GM19043 (cell line): Measurements from ENCODE around the gene SLC6A1.

Source experiments
- ATAC-seq: cut with Tn5 transposase; IDR thresholded peaks from one replicate; pipeline ENCODE4 v1.9.1; 2021; ENCODE audit warnings: low read depth; ENCODE audit not compliant: unreplicated experiment

The SLC6A1 gene

GRCh38 chr3:10968401-10968800 is 24.1 kb upstream of the SLC6A1 start:
- ATAC-seq = no peak

DNA sequence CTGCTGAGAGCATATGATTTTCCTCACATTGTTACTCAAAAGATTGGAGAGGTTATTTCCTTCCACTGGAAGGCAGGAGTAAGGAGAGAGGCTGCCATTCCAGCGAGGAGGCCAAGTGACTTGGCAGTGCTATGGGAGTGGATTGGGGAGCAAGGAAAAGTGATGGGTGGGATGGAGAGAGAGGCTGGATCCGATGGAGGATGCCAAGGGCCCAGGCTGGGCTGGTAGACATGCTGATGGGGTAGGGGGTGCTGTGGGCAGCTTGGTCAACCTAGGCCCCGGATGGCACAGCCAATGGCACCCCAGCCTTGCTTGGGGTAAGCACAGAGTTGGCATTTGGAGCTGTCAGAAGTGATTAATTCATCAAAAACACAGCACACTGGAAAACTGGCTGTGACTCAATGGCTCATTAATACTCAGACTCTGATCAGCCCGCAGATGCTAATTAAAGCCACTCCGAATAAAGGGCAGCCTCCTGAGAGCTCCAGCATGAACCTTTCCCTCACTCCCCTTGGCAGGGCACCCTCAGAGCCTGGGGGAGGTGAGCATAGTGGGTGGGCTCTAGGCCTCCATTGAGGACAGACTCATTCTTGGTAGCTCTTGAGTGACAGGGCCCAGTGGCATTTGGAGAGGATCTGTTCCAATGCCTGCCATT is 22.1 kb upstream of the SLC6A1 start:
- no peak for ATAC-seq

- no peak for ATAC-seq
These were observed 20.3 kb upstream of the SLC6A1 start for GRCh38 chr3:10972072-10972782.

- ATAC-seq = no peak
These were observed 19.4 kb upstream of the SLC6A1 start for GRCh38 chr3:10973046-10973595.

DNA sequence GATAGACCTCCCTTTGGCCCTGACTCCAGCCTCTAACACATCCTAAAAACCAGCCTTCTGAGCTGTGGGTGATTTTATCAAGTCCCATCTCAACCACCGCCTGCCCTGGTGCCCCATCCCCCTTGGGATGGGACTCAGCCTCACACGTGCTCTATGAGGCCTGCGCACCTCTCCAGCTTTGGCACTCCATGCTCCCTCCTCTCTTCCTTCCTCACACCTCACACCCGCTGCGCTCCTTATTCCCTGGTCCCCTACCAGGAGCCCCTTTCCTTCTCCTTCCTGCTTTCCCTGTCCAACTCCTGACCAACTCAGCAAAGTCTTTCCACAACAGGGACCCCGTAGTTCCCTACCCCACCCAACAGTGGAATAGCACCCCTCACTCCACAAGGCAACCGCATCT is 18.4 kb upstream of the SLC6A1 start:
- ATAC-seq = no peak

DNA sequence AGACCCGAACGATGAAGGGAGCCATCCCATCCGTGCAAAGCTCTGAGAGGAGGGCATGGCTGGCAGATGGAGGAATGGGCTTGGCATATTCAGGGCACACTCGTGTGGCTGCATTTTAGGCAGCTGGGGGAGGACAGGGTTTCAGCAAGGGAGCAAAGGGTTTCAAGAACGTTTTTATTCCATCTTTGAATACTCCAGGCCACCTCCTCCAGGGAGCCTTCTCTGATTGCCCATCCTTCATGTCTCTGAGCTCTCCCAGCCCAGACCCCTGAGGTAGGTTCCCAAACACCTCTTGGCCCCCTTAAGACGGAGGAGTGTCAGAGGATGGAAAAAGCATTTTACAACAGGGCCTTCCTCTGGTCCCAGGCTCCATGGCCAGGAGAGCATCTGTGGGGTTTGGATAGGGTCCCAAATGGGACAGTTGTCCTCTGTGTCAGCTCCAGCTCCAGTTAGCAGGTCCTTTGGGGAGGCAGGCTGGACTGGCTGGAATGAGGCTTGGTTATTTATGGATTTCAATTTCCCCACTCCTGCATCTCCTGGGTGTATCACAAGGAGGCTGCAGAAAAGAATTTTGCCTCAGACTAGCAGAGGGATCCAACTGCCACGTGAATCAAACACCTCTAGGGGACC is 17.7 kb upstream of the SLC6A1 start:
- ATAC-seq = no peak

GRCh38 chr3:10975695-10976234 is 16.8 kb upstream of the SLC6A1 start:
- ATAC-seq = no peak

- no peak for ATAC-seq
These were observed 15.8 kb upstream of the SLC6A1 start for GRCh38 chr3:10976770-10977169.

GRCh38 chr3:10977892-10978510 is 14.5 kb upstream of the SLC6A1 start:
- ATAC-seq = no peak

DNA sequence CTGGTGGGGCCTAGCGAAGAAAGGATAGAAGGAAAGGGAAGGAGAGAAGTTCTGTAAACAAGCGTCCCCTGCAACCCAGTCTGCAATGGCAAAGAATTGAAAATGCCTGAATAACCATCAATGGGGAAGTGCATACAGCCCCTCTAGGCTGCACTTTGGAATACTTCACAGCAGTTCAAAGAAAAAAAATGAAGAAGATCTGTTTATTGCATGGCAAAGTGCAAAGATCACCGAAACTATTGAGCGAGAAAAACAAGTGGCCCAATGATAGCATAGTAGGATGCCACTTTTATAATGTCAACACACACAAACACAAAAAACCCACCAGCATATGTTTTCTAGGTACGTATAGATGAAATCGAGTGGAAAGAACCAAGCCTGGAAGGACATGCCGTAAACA is 13.6 kb upstream of the SLC6A1 start:
- no peak for ATAC-seq

GRCh38 chr3:10980312-10980711 is 12.2 kb upstream of the SLC6A1 start:
- ATAC-seq = no peak

GRCh38 chr3:10981031-10981430 is 11.5 kb upstream of the SLC6A1 start:
- no peak for ATAC-seq

DNA sequence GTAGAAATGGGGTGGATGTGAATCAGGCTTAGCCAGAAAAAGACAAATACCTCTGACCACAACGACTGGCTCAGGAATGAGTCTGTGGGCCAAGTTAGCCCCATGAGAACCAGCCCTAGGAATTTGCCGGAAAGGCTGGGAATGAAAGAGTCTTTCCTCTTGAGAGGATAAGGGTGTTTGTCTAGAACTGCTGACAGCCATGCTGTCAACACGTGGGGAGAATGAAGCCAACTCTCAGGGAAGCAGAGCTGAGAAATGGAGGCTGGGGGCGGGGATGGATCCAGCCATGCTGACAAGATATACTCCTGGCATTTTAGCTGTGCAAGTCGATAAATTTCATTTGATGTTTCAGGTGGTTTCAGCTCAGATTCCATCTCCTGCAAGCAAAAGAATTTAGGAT is 10.6 kb upstream of the SLC6A1 start:
- ATAC-seq = no peak

GRCh38 chr3:10982782-10983181 is 9.8 kb upstream of the SLC6A1 start:
- no peak for ATAC-seq

- ATAC-seq = no peak
These were observed 9.2 kb upstream of the SLC6A1 start for GRCh38 chr3:10983219-10983916.

- no peak for ATAC-seq
These were observed 8.1 kb upstream of the SLC6A1 start for GRCh38 chr3:10984371-10984896.

GRCh38 chr3:10985181-10985580 is 7.4 kb upstream of the SLC6A1 start:
- no peak for ATAC-seq

GRCh38 chr3:10986592-10986991 is 6.0 kb upstream of the SLC6A1 start:
- no peak for ATAC-seq

- ATAC-seq = no peak
These were observed 4.4 kb upstream of the SLC6A1 start for GRCh38 chr3:10988001-10988665.
